EL (cell line): ENCODE data around the gene BCAS1.

ENCODE experiments used
- DNase-seq: peaks from one replicate; pipeline ENCODE4 v3.0.0-alpha.2; 2016

The BCAS1 gene

DNA sequence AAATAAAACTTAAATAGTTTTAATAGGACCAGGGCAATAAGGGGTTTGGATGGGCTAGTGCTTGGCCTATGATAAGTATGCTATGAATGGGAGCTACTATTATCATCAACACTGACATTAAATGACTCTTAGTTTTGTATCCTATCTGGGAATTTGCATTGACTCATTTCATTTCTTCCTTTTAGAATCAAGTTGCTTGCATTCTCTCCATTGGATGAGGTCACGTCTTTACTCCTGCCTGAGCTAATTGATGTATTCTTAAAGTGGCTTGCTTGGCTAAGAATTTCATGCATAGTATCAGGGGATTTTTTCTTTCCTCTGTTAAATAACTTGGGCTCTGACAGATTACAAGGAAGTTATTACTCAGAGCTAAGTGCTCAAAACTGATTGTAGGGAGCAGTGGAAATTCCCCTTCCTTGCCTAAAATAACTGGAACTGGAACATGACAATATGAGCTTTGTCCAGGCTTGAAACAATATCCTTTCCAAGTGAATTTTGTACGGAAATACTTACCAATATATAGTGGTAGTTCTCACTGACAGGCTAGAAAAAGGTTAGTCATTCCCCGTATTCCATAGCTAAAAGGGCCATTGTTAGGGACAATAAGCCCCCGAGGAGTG, 169.9 kb downstream of the BCAS1 start:
- DNase-seq, result peak; percentile 86

DNA sequence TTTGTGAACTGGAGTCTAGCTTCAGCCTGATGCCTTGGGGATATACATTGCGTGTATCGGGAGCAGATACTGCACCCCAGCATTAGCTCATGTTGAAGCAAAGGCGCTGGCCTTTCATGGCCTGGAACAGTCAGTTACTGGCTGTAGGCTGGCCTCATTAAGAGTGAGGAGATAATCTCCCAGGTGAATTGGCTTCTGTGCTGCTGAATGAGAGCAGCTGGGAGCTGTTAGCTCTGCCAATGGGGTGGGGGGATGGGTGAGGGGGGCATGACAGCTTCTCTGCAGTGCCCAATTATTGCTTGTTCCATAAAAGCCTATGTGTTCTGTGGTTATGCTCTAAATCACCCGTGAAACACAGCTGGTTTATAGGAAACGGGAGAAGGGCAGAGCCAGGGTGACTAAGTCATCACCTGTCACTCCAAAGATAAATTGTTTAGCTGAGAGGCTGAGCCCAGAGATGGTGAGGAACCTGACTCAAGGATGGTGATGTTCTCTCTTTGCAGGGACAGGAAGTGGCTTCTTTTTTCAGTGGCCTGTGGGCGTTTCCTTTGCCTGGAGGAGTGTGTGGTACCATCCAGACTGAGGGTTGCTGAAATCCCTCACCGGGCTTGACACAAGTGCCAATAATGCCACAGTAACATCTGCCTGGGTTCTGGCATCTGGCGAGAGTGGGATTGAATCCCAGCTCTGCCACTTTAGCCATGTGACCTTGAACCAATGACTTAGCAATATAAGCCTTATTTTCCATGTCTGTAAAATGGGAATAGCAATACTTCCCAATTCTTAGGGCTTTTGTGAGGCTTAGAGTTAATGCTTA, 170.8 kb downstream of the BCAS1 start:
- peak; percentile 88 for DNase-seq

DNA sequence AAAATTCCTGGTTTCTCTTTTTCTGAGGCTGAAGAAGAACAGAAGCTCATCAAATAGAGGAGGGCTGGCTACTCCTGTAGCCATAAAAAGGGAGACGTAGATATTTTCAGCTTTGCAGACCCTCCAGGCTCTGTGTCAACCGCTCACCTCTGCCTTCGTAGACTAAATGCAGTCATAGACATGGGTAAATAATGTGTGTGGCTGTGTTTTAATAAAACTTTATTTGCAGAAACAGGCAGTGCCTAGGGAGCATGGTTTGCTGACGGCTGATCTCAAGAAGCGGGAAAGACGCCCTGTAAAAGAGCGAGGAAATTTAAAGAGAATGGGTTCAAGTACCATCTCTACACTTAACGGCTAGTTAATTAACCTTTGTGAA, 171.8 kb downstream of the BCAS1 start:
- DNase-seq, result no peak

DNA sequence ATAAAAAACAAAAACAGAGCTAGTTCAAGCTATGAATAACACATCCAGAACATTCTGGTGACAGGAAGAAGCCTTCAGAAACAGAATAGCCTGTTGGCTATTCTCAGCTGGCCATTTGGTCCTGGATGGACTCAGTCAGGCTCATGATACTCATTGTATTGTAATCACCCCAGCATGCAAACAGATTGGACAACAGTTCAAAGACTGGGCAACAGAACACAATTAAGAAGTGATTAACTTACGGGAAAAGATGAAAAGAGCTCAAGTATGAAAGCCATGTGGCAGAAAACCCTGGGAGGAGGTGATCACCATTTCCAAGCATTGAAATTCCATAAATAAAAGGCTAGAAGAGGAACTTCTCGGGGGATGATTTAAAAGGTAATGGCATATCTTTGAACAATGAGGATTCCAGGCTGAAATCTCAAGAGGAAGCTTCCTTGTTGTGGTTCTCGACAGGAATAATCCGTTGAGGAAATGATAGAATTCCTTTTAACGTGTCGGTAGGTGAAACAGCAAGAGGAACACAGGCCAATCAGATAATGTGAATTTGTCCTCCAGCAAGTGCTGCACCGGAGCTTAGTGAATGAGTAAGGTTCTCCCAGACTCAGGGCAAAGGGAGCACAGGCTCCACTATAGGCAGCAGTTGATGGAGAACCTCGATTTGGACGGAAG, 172.4 kb downstream of the BCAS1 start:
- DNase-seq, result no peak

DNA sequence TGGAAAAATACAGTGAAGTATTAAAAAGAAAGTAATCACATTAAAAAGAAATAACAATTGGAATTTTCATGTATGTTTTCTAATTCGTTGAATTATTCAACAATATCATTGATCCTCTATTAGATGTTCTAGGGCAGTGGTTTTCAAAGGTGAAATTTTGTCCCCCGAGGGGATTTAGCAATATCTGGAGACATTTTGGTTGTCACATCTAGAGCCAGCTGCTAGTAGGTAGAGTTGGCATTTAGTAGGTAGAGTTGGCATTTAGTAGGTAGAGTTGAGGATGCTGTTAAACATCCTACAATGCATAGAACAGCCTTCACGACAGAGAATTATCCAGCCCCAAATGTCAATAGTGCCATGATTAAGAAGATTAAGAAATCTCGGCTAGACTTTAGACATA, 173.7 kb downstream of the BCAS1 start:
- no peak for DNase-seq

DNA sequence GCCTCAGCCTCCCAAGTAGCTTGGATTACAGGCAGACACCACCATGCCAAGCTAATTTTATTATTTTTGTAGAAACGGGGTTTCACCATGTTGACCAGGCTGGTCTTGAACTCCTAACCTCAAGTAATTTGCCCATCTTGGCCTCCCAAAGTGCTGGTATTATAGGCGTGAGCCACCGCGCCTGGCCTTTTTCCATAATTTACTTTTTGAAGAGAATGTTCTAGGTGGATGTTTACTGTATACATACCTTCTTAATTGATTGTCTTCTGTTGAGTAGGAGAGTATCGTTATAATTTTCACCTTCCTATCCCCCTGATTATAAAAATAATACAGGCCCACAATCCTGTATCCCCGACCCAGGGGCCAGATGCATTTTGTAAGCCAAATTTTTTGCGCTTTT, 174.4 kb downstream of the BCAS1 start:
- DNase-seq, result no peak

DNA sequence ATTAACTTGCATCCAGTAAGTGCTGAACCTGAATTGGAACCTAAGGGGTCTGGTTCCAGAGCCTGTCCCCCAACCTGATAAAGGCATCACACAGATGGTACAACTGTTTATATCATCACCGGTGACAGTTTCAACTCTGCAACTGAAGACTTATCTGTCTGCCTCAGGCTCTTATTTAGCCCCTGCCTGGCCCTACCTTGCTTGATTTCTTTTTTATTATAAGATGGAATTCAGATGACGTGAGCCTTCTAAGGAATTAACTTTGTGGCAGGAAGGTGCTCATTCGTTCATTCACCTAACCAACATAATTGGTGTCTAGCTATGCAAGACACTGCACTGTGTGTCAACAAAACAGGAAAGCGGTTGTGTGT, 175.0 kb downstream of the BCAS1 start:
- no peak for DNase-seq

DNA sequence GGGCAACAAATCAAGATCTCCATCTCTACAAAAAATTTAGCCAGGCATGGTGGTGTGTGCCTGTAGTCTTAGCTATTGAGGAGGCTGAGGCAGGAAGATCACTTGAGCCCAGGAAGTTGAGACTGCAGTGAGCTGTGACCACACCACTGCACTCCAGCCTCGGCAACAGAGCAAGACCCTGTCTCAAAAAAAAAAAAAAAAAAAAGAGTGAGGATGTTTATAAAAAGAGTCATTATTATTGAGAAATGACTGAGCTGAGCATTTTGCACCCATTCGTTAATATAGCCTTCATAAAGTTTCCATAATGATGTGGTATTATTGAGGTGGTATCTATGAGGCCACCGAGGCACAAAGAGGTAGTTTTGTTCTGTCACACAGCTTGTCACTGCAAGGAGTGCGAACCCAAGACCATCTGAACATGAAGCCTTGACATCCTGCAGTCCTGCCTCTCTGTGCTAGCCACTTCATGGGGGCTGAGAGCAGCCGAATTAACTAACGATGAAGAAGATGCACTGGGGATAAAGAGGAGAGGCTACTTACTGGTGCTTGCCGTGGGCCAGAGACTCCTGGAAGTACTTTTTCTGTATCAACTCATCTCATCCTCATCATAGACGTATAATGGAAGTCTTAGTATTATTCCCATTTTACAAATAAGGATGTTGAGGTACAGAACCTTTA, 175.5 kb downstream of the BCAS1 start:
- DNase-seq, result no peak
